Trophoblast cell (in vitro differentiated cells and primary cell): ENCODE data around the gene HNRNPC.

Source experiments
- DNase-seq, 2 donors: peaks; one replicate each; pipeline ENCODE4 v3.0.0-alpha.2; 2016
- H2AFZ ChIP-seq: 2 replicates; pipeline ENCODE4 v1.6.1; 2013; ENCODE audit warnings: low read length, moderate library complexity, mild to moderate bottlenecking; ENCODE audit not compliant: insufficient read depth, poor library complexity
- H2AK5ac ChIP-seq: 2 replicates; pipeline ENCODE4 v1.6.1; 2013; ENCODE audit warnings: mild to moderate bottlenecking, low read length
- H2BK120ac ChIP-seq: 2 replicates; pipeline ENCODE4 v1.6.1; 2013; ENCODE audit warnings: low read length, mild to moderate bottlenecking, moderate library complexity; ENCODE audit not compliant: insufficient read depth, poor library complexity
- H2BK12ac ChIP-seq: 2 replicates; pipeline ENCODE4 v1.6.1; 2013; ENCODE audit warnings: mild to moderate bottlenecking, low read length, moderate library complexity
- H2BK5ac ChIP-seq: 2 replicates; pipeline ENCODE4 v1.6.1; 2013; ENCODE audit warnings: low read length, low read depth, moderate library complexity, mild to moderate bottlenecking; ENCODE audit not compliant: poor library complexity
- H3K14ac ChIP-seq: 2 replicates; pipeline ENCODE4 v1.6.1; 2013; ENCODE audit warnings: mild to moderate bottlenecking, low read length
- H3K18ac ChIP-seq: 2 replicates; pipeline ENCODE4 v1.6.1; 2013; ENCODE audit warnings: mild to moderate bottlenecking, low read length
- H3K23ac ChIP-seq: 2 replicates; pipeline ENCODE4 v1.6.1; 2013; ENCODE audit warnings: low read length
- H3K27ac ChIP-seq: 2 replicates; pipeline ENCODE4 v1.5.1; 2013; ENCODE audit warnings: low read depth, mild to moderate bottlenecking, inconsistent platforms, low read length, moderate library complexity
- H3K27me3 ChIP-seq: 2 replicates; pipeline ENCODE4 v1.6.1; 2013; ENCODE audit warnings: inconsistent platforms, mild to moderate bottlenecking, low read length, moderate library complexity; ENCODE audit not compliant: insufficient read depth
- H3K36me3 ChIP-seq, 2 experiments: 1 replicate in 1 of 2; 2 replicates in 1 of 2; pipeline ENCODE4 v1.6.1; 2013; ENCODE audit warnings: low read length in 2 of 2, mild to moderate bottlenecking in 2 of 2, moderate library complexity in 1 of 2; ENCODE audit not compliant: insufficient read depth in 2 of 2, control insufficient read depth in 1 of 2
- H3K4ac ChIP-seq: 2 replicates; pipeline ENCODE4 v1.6.1; 2013; ENCODE audit warnings: low read depth, mild to moderate bottlenecking, low read length, moderate library complexity
- H3K4me1 ChIP-seq, 2 experiments: 1 replicate in 1 of 2; 2 replicates in 1 of 2; pipeline ENCODE4 v1.6.1; 2013; ENCODE audit warnings: low read length in 2 of 2, mild to moderate bottlenecking in 2 of 2, moderate library complexity in 1 of 2; ENCODE audit not compliant: insufficient read depth in 2 of 2, control insufficient read depth in 1 of 2
- H3K4me2 ChIP-seq: 2 replicates; pipeline ENCODE4 v1.6.1; 2013; ENCODE audit warnings: inconsistent platforms, mild to moderate bottlenecking, low read length, moderate library complexity
- H3K4me3 ChIP-seq: 2 replicates; pipeline ENCODE4 v1.5.1; 2013; ENCODE audit warnings: mild to moderate bottlenecking, low read depth, low read length, inconsistent platforms
- H3K79me1 ChIP-seq: one replicate; pipeline ENCODE4 v1.6.1; 2013; ENCODE audit warnings: low read length
- H3K79me2 ChIP-seq: 2 replicates; pipeline ENCODE4 v1.6.1; 2013; ENCODE audit warnings: low read length, mild to moderate bottlenecking; ENCODE audit not compliant: control insufficient read depth, insufficient read depth, poor library complexity
- H3K9ac ChIP-seq: 2 replicates; pipeline ENCODE4 v1.6.1; 2013; ENCODE audit warnings: mild to moderate bottlenecking, low read length
- H3K9me3 ChIP-seq: 2 replicates; pipeline ENCODE4 v1.6.1; 2013; ENCODE audit warnings: low read depth, mild to moderate bottlenecking, control low read depth, inconsistent platforms, low read length; ENCODE audit not compliant: insufficient read depth
- H4K12ac ChIP-seq: 2 replicates; pipeline ENCODE4 v1.6.1; 2013; ENCODE audit warnings: low read depth, mild to moderate bottlenecking, low read length, moderate library complexity
- H4K8ac ChIP-seq: 2 replicates; pipeline ENCODE4 v1.6.1; 2013; ENCODE audit warnings: low read depth, mild to moderate bottlenecking, low read length, moderate library complexity
- H4K91ac ChIP-seq: one replicate; pipeline ENCODE4 v1.6.1; 2013; ENCODE audit warnings: low read depth, mild to moderate bottlenecking, low read length, moderate library complexity
- WGBS: extraction: QIAGEN DNeasy Blood & Tissue Kit; methylation state at CpG from one replicate; pipeline ENCODE4 v1.1.7; 2013; ENCODE audit warnings: missing lambda C conversion rate; ENCODE audit not compliant: insufficient read length, insufficient coverage; ENCODE audit errors: extremely low coverage; 5-methylcytosine and 5-hydroxymethylcytosine counted together

HNRNPC gene

GRCh38 chr14:21236948-21237797 lies 32.1 kb downstream of the HNRNPC start:
- Histone ChIP-seq H3K36me3 (peaks cover 30 to 38% of the 10 kb centered on the region in 2 experiments), H4K8ac (no peak overlapping the region), H3K4me2 (no peak overlapping the region), H4K12ac (no peak overlapping the region), H3K18ac (no peak overlapping the region), H3K27me3 (no peaks in the 10 kb centered on the region), H2BK12ac (no peak overlapping the region), H3K79me2 (peaks cover 19% of the 10 kb centered on the region), H3K79me1 (no peaks in the 10 kb centered on the region), H2BK5ac (no peak overlapping the region), H3K9ac (no peak overlapping the region), H2AK5ac (no peak overlapping the region), H4K91ac (no peak overlapping the region), H3K9me3 (no peaks in the 10 kb centered on the region), H2AFZ (no peak overlapping the region), H3K23ac (no peak overlapping the region), H3K14ac (no peak overlapping the region), H3K27ac (no peak overlapping the region), H3K4ac (peak overlapping the region; percentile 89), H3K4me3 (no peak overlapping the region), H2BK120ac (no peak overlapping the region), H3K4me1 (no peaks in the 10 kb centered on the region)
- DNase-seq, result no peak
- WGBS, result no CpG with 5 or more reads among the region's 6 CpGs

GRCh38 chr14:21234112-21234511 lies 35.1 kb downstream of the HNRNPC start:
- H4K91ac ChIP-seq, result no peak overlapping the region
- no peak overlapping the region for H2BK120ac ChIP-seq
- H2AK5ac ChIP-seq, result no peak overlapping the region
- no peak overlapping the region for H3K18ac ChIP-seq
- no peak overlapping the region for H2BK12ac ChIP-seq
- peaks cover 30 to 38% of the 10 kb centered on the region in 2 experiments for H3K36me3 ChIP-seq
- H3K79me1 ChIP-seq, result no peaks in the 10 kb centered on the region
- H4K12ac ChIP-seq, result no peak overlapping the region
- no peaks in the 10 kb centered on the region for H3K9me3 ChIP-seq
- WGBS, result no CpG with 5 or more reads among the region's 5 CpGs
- no peak overlapping the region for H3K4me2 ChIP-seq
- H3K23ac ChIP-seq, result no peak overlapping the region
- H3K9ac ChIP-seq, result no peak overlapping the region
- H3K27me3 ChIP-seq, result no peaks in the 10 kb centered on the region
- H3K4me3 ChIP-seq, result no peak overlapping the region
- peaks cover 14% of the 10 kb centered on the region for H3K79me2 ChIP-seq
- H2AFZ ChIP-seq, result no peak overlapping the region
- DNase-seq, result no peak
- no peak overlapping the region for H3K27ac ChIP-seq
- no peak overlapping the region for H4K8ac ChIP-seq
- H3K4me1 ChIP-seq, result no peaks in the 10 kb centered on the region
- no peak overlapping the region for H3K14ac ChIP-seq
- H3K4ac ChIP-seq, result peak overlapping the region; percentile 49
- H2BK5ac ChIP-seq, result no peak overlapping the region

DNA sequence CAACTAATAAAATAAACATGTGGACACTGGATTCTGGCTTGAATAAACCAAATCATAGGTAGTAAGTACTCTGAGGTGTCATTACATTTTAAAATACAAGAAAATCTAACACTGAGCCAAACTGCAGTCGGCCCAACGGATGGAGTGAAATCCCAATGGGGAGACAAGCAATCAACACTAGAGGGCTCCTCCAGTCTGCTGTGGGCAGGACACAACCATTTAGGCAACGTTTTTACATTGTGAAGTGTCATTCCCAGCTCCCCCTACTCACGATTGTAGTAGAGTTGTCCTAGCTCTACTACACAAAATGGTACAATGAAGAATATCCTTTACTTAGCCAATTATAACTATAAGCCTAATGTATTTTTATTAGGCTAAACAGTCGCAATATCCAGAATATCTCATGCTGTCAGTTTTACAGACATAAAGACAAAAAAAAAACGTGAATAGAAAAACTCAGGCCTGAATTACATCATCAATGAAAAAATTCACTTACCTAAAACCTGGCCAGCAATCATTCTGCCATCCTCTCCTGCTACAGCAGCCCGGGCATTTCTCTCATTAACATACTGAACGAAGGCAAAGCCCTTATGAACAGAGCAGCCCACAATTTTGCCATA lies 35.7 kb downstream of the HNRNPC start:
- H2BK12ac ChIP-seq, result no peak overlapping the region
- H2AK5ac ChIP-seq, result no peak overlapping the region
- H3K9me3 ChIP-seq, result no peaks in the 10 kb centered on the region
- no peak overlapping the region for H2AFZ ChIP-seq
- peak overlapping the region; percentile 24 for H3K4ac ChIP-seq
- no peak overlapping the region for H3K4me3 ChIP-seq
- H3K14ac ChIP-seq, result no peak overlapping the region
- no peak for DNase-seq
- no peak overlapping the region for H3K9ac ChIP-seq
- H3K27me3 ChIP-seq, result no peaks in the 10 kb centered on the region
- H3K4me1 ChIP-seq, result no peaks in the 10 kb centered on the region
- H3K79me2 ChIP-seq, result peaks cover 9% of the 10 kb centered on the region
- H4K8ac ChIP-seq, result no peak overlapping the region
- no peak overlapping the region for H3K27ac ChIP-seq
- no peak overlapping the region for H3K23ac ChIP-seq
- H2BK120ac ChIP-seq, result no peak overlapping the region
- H3K36me3 ChIP-seq, result peaks cover 29 to 37% of the 10 kb centered on the region in 2 experiments
- no peak overlapping the region for H4K12ac ChIP-seq
- no peaks in the 10 kb centered on the region for H3K79me1 ChIP-seq
- no peak overlapping the region for H3K4me2 ChIP-seq
- no peak overlapping the region for H2BK5ac ChIP-seq
- H3K18ac ChIP-seq, result no peak overlapping the region
- no peak overlapping the region for H4K91ac ChIP-seq
- no CpG with 5 or more reads among the region's 8 CpGs for WGBS

DNA sequence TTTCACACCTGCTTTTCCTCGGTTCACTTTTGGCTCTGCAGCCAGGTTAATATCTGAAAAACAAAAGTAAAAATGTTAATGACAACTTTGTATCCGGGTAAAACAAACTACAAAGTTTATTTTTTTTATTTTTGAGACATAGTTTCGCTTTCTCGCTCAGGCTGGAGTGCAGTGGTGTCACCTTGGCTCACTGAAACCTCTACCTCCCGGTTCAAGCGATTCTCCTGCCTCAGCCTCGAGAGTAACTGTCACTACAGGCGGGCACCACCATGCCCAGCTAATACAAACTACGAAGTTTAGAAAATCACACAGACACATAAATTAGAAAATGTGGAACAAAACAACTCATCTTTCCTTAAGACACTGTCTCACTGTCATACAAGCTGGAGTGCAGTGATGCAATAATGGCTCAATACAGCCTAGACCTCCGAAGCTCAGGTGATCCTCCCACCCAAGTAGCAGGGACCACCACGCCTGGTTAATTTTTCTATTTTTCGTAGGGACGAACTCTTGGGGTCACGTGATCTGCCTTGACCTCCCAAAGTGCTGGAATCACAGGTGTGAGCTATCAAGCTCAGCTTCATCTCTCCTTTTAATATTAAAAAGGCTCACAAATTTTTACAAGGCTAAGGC lies 38.1 kb downstream of the HNRNPC start:
- Histone ChIP-seq H3K9ac (no peak overlapping the region), H4K8ac (no peak overlapping the region), H3K4me1 (no peaks in the 10 kb centered on the region), H3K79me1 (no peaks in the 10 kb centered on the region), H4K12ac (no peak overlapping the region), H3K27ac (no peak overlapping the region), H2AK5ac (no peak overlapping the region), H3K9me3 (no peaks in the 10 kb centered on the region), H3K4ac (peak overlapping the region; percentile 67), H3K14ac (no peak overlapping the region), H3K18ac (no peak overlapping the region), H2BK5ac (no peak overlapping the region), H4K91ac (no peak overlapping the region), H2BK12ac (no peak overlapping the region), H2AFZ (no peak overlapping the region), H3K27me3 (no peaks in the 10 kb centered on the region), H3K4me2 (no peak overlapping the region), H2BK120ac (no peak overlapping the region), H3K23ac (no peak overlapping the region), H3K79me2 (peaks cover 9% of the 10 kb centered on the region), H3K36me3 (peaks cover 33 to 43% of the 10 kb centered on the region in 2 experiments), H3K4me3 (no peak overlapping the region)
- no CpG with 5 or more reads among the region's 14 CpGs for WGBS
- no peak for DNase-seq
